AG04450 (cell line): ENCODE results near the gene SIX1. TPM values are rescaled to one million over a fixed set of nuclear protein-coding genes. Genes with fewer than 3 reads are reported as not detected.

Experiments
- CTCF ChIA-PET: fragments of 300-600, 350-600 bp; formaldehyde crosslinking; extraction: SDS; loops from one replicate; lab custom pipeline; 2022; ENCODE audit warnings: antibody characterized with exemption, inconsistent platforms; lab: Charles Lee
- POLR2A ChIA-PET: fragments of 350-600 bp; formaldehyde crosslinking; extraction: SDS; loops from one replicate; lab custom pipeline; 2021; ENCODE audit warnings: antibody characterized with exemption, inconsistent platforms; lab: Yijun Ruan, JAX
- DNase-seq: peaks from one replicate; pipeline ENCODE4 v3.0.0-alpha.2; 2011; ENCODE audit warnings: low read depth, low spot score
- H3K27ac ChIP-seq: one replicate; pipeline ENCODE4 v1.5.1; 2012; ENCODE audit warnings: low read depth, low read length, control low read depth
- H3K27me3 ChIP-seq: one replicate; pipeline ENCODE4 v1.6.0; 2012; ENCODE audit warnings: low read length; ENCODE audit not compliant: control insufficient read depth, insufficient read depth
- H3K4me3 ChIP-seq: 2 replicates; pipeline ENCODE4 v1.5.1; 2011; ENCODE audit warnings: mild to moderate bottlenecking, low read depth, low read length, control low read depth
- H3K9me3 ChIP-seq: 2 replicates; pipeline ENCODE4 v1.5.1; 2012; ENCODE audit warnings: low read length; ENCODE audit not compliant: control insufficient read depth, insufficient read depth
- polyA plus RNA-seq: library from polyadenylated mRNA; depleted of rRNA; stranded (reverse); fragments of >200 nt; gene quantifications from 2 replicates; pipeline ENCODE4 v1.2.3, GENCODE V29; 2011
- TF ChIP-seq, protein P1 (sequence below): IDR thresholded peaks from 2 replicates; pipeline ENCODE4 v1.5.1; 2011; ENCODE audit warnings: low read depth, low read length, control low read depth, inconsistent platforms

The SIX1 gene
- polyA plus RNA-seq, 1 experiment, result 25.6 TPM

DNA sequence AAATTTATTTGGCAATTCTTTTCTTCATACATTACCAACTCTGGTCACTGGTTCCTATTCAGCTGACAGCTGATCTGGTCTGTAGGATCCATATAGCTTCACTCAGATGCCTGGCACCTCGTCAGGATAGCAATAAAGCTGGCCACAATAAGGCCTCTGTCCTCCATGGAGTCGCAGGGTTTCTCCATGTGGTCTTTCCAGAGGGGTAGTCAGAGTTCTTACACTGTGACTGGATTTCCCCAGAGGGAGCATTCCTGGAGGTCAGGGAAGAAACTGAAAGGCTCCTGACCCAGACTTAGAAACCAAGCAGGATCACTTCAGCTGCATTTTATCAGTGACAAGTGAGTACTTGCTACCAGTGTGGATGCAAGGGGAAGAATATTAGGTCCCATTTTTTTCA lies 34.9 kb upstream of the SIX1 start:
- ChIA-PET POLR2A (no interaction called here), CTCF (no interaction called here)
- TF ChIP-seq, protein P1, sequence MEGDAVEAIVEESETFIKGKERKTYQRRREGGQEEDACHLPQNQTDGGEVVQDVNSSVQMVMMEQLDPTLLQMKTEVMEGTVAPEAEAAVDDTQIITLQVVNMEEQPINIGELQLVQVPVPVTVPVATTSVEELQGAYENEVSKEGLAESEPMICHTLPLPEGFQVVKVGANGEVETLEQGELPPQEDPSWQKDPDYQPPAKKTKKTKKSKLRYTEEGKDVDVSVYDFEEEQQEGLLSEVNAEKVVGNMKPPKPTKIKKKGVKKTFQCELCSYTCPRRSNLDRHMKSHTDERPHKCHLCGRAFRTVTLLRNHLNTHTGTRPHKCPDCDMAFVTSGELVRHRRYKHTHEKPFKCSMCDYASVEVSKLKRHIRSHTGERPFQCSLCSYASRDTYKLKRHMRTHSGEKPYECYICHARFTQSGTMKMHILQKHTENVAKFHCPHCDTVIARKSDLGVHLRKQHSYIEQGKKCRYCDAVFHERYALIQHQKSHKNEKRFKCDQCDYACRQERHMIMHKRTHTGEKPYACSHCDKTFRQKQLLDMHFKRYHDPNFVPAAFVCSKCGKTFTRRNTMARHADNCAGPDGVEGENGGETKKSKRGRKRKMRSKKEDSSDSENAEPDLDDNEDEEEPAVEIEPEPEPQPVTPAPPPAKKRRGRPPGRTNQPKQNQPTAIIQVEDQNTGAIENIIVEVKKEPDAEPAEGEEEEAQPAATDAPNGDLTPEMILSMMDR, result no peak
- Histone ChIP-seq H3K27me3 (no peaks in the 10 kb centered on the region), H3K4me3 (no peak overlapping the region), H3K27ac (no peak overlapping the region), H3K9me3 (0 out of 2 replicates have a peak, but pooled peaks cover 4% of the 10 kb centered on the region)
- no peak for DNase-seq

DNA sequence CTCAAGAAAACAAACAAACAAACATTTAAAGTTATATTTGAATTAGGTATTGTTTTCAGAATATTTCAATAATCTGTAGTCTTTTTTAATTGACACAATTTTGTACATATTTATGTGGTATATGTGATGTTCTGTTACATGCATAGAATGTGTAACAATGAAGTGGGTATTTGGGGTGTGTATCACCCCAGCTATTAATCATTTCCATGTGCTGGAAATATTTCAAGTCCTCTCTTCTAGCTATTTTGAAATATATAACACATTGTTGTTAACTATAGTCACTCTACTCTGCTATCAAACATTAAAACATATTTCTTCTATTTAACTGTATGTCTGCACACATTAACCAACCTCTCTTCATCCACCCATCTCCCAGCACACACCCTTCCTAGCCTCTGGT lies 32.0 kb upstream of the SIX1 start:
- ChIA-PET CTCF (no interaction called here), POLR2A (no interaction called here)
- H3K9me3 ChIP-seq, result 0 out of 2 replicates have a peak, but pooled peaks cover 4% of the 10 kb centered on the region
- DNase-seq, result no peak
- no peak overlapping the region for H3K4me3 ChIP-seq
- H3K27ac ChIP-seq, result no peak overlapping the region
- no peaks in the 10 kb centered on the region for H3K27me3 ChIP-seq
- TF ChIP-seq, protein P1, result no peak

DNA sequence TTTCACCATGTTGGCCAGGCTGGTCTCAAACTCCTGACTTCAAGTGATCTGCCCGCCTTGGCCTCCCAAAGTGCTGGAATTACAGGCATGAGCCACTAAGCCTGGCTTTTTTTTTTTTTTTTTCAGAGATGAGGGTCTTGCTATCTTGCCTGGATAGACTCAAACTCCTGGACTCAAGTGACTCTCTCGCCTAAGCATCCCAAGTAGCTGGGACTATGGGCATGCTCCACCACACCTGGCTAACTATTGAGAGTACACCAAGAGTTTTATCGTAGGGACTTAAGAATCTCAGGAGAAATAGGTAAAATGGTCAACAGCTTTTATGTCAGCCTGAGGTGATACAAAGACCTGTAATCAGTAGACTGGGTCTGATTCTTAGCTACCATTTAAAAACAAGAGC lies 31.2 kb upstream of the SIX1 start:
- ChIA-PET POLR2A (no interaction called here), CTCF (interaction anchor here (0.7 kb wide), 2 partner anchors 11 to 263 kb away, joined by 4 to 7 read pairs; no protein-coding TSS in a partner anchor)
- Histone ChIP-seq H3K27me3 (no peaks in the 10 kb centered on the region), H3K9me3 (0 out of 2 replicates have a peak, but pooled peaks cover 4% of the 10 kb centered on the region), H3K4me3 (no peak overlapping the region), H3K27ac (no peak overlapping the region)
- TF ChIP-seq, protein P1, result no peak
- DNase-seq, result no peak

DNA sequence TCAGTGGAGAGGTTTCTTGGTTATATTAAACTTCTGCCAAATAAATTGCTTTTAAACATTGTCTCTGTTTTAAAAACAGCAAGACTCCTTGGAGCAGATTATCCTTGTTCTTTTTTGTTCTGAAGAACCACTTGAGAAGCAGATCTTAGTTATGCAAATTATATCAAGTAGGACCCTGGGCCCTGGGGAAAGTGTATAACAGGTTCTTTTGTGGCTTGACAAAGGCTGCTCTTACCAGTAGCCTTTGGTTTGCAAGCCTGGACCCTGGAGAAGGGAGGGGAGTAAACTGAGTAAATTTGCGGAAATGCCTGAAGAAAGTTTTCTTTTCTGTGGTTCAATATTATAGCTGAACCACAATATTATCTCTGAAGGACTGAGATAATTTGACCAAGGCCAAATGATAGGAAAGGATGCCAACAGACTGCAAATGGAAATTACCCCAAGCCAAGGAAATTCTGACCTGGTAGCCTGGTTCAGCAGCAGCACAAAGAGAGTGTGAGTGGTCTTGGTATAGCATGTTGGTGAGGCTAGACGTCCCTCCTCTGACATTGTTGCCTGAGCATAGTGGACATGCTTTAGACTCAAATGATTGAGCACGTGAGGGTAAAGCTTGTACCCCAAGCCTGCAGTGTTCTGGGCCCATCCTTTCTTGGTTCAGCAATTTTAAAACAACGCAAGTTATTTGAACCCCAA lies 30.4 kb upstream of the SIX1 start:
- Histone ChIP-seq H3K27ac (no peak overlapping the region), H3K9me3 (0 out of 2 replicates have a peak, but pooled peaks cover 4% of the 10 kb centered on the region), H3K27me3 (no peaks in the 10 kb centered on the region), H3K4me3 (no peak overlapping the region)
- no peak for DNase-seq
- CTCF ChIA-PET, result interaction anchor here (0.7 kb wide), 1 partner anchor 263 kb away, joined by 7 read pairs; no protein-coding TSS in a partner anchor
- TF ChIP-seq, protein P1, result no peak
- POLR2A ChIA-PET, result no interaction called here

DNA sequence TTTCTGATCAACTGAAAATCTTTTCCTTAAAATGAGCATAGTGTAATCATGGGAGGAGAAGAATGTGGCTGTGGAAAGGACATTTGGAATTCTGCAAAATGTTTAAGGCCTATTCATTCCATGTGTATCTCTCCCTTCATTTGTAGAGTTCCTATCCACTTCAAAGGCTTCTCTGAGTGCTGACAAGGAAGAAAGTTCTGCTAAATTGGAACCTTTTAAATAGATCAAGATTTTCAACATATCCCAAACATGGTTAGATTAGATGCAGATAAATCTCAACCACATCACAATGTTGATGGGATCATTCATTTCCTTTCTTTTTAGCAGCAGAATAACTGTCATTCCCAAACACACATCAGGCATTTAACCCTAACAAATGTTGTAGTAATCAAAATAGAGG lies 28.4 kb upstream of the SIX1 start:
- TF ChIP-seq, protein P1, result no peak
- CTCF ChIA-PET, result interaction anchor here (0.6 kb wide), 1 partner anchor 43 kb away, joined by 3 read pairs; no protein-coding TSS in a partner anchor

More for the DNA sequence above, 28.4 kb upstream of the SIX1 start:
- H3K27me3 ChIP-seq, result no peaks in the 10 kb centered on the region
- H3K9me3 ChIP-seq, result no peaks in the 10 kb centered on the region
- H3K27ac ChIP-seq, result no peak overlapping the region
- no peak for DNase-seq
- H3K4me3 ChIP-seq, result no peak overlapping the region
- POLR2A ChIA-PET, result no interaction called here
